Heart left ventricle (tissue), 16 donors: ENCODE results near the gene MED4. TPM values are rescaled to one million over a fixed set of nuclear protein-coding genes. Genes with fewer than 3 reads are reported as not detected.

Experiments used
- ATAC-seq, 4 donors: fragments of 200-7000 bp; cut with Tn5 transposase; one replicate each; pipeline ENCODE4 v1.9.1; 2020 to 2022; ENCODE audit warnings: moderate library complexity in 4 of 4, mild to moderate bottlenecking in 3 of 4, moderate number of reproducible peaks in 1 of 4
- DNase-seq, 5 donors: peaks; one replicate each; pipeline ENCODE4 v3.0.0-alpha.2; 2020
- H3K27ac ChIP-seq, 12 donors: fragments of 200-600 bp; sonication (generic) in 4 of 12; one replicate each; pipeline versions ENCODE4 v1.5.0 to v1.8.0; 2016 to 2022; ENCODE audit warnings: mild to moderate bottlenecking in 2 of 12
- H3K27me3 ChIP-seq, 9 donors: fragments of 200-600 bp; sonication (generic) in 2 of 9; one replicate each; pipeline versions ENCODE4 v1.5.1 to v1.8.0; 2016 to 2022; ENCODE audit warnings: mild to moderate bottlenecking in 3 of 9
- H3K36me3 ChIP-seq, 9 donors: fragments of 200-600 bp; sonication (generic) in 2 of 9; one replicate each; pipeline versions ENCODE4 v1.5.0 to v1.8.0; 2018 to 2022; ENCODE audit warnings: mild to moderate bottlenecking in 2 of 9
- H3K4me1 ChIP-seq, 12 donors: fragments of 200-600 bp; sonication (generic) in 4 of 12; one replicate each; pipeline versions ENCODE4 v1.5.0 to v1.8.0; 2016 to 2022; ENCODE audit warnings: mild to moderate bottlenecking in 3 of 12
- H3K4me3 ChIP-seq, 12 donors: fragments of 200-600 bp; sonication (generic) in 4 of 12; one replicate each; pipeline versions ENCODE4 v1.5.0 to v1.8.0; 2017 to 2022; ENCODE audit warnings: mild to moderate bottlenecking in 9 of 12, moderate library complexity in 4 of 12
- H3K9me3 ChIP-seq, 12 donors: fragments of 200-600 bp; sonication (generic) in 4 of 12; one replicate each; pipeline versions ENCODE4 v1.5.0 to v1.8.0; 2016 to 2022; ENCODE audit warnings: mild to moderate bottlenecking in 1 of 12
- CTCF ChIP-seq, 12 donors: fragments of 200-600 bp; sonication (generic) in 4 of 12; IDR thresholded peaks; one replicate each; pipeline versions ENCODE4 v1.5.0 to v1.8.0; 2018 to 2022; ENCODE audit warnings: antibody characterized with exemption in 12 of 12, mild to moderate bottlenecking in 5 of 12
- POLR2A ChIP-seq, 2 donors: fragments of 450-650 bp; IDR thresholded peaks; one replicate each; pipeline ENCODE4 v1.6.1; 2017; ENCODE audit warnings: antibody characterized with exemption in 2 of 2, mild to moderate bottlenecking in 2 of 2, moderate library complexity in 2 of 2
- WGBS, 4 donors: extraction: QIAGEN DNeasy Blood & Tissue Kit in 2 of 4; methylation state at CpG; one replicate each; pipeline versions ENCODE4 v1.1.5 to v1.1.7; 2013 to 2018; 5-methylcytosine and 5-hydroxymethylcytosine counted together
- intact Hi-C, 10 donors: fragments of 100-400 bp; cut with DNase I; formaldehyde crosslinking; loops; one replicate each; pipeline versions ENCODE4 v1.11.1 to v1.14.2; 2022
- long read RNA-seq, 3 donors: library from polyadenylated mRNA; unstranded; transcript quantifications; one replicate each; pipeline ENCODE4 v2.0.0, GENCODE V29; 2020 to 2021
- polyA plus RNA-seq, 2 donors: library from polyadenylated mRNA; stranded (reverse); fragments of 200-250 nt; gene quantifications; one replicate each; pipeline ENCODE4 v1.2.3, GENCODE V29; 2013
- total RNA-seq, 9 donors: library from RNA; depleted of rRNA in 2 of 9; stranded (reverse); fragments of >200 nt in 2 of 9; fragmentation: NEBNext Ultra II Directional in 3 of 9; extraction: Animal tissue kit (Norgen Biotek cat#: 25700) in 3 of 9; gene quantifications; one replicate each; pipeline versions ENCODE4 v1.1.0 to v1.2.4, GENCODE V29; 2016 to 2023
- donor health status: ischemic (EF 13 %, LVEDD 7.1; RV severe dilation, severe dysfunction).
- donor health status: healthy with polysubstance abuse.
- donor health status: DM: no; HTN: yes; CAD: no.
- donor health status: DM: no; HTN: no; CAD: no.
- donor health status: ischemic (EF 25% LVEDD 6.9; RV normal size, moderate dysfunction).
- donor health status: ischemic (EF 25% LVEDD 5.7; RV mildly dilated, moderate dysfunction).
- donor health status: healthy.
- donor health status: DM: yes; HTN: yes; CAD: no.
- donor health status: ischemic (EF 35%, LVEDD 5.7; RV mildly dilated, moderate dysfunction).
- donor health status: nonischemic (EF 11% LVEDD 7.7; RV severe dilation, severe dysfunction).
- donor health status: DM: yes; HTN: yes; CAD: no.
- donor health status: PGD.
- donor health status: ischemic (EF 29% LVEDD 5.4; RV normal size, mild dysfunction).
- donor health status: nonischemic (EF 23%, LVEDD 6.1; RV moderate dilation, normal function).

Gene MED4
- total RNA-seq (10 to 100 TPM; 24.9 to 50.3 (median 46.0) TPM), polyA plus RNA-seq (10 to 100 TPM; 48.9 to 50.6 TPM)
- long read RNA-seq, donor 1, transcript MED4-202 (7 exons, 931 nt), result minor isoform, 32 of 98 reads
- long read RNA-seq, donor 1, transcript MED4-201 (7 exons, 2,022 nt), result major isoform, 54 of 98 reads
- long read RNA-seq, donor 1, partial matches to known transcripts, result 2 of 98 reads
- long read RNA-seq, donor 1, other reads (novel, unspliced or antisense), result 10 of 98 reads
- long read RNA-seq, donor 2, transcript MED4-201 (7 exons, 2,022 nt), result major isoform, 166 of 253 reads
- long read RNA-seq, donor 2, transcript MED4-202 (7 exons, 931 nt), result minor isoform, 70 of 253 reads
- long read RNA-seq, donor 2, partial matches to known transcripts, result 5 of 253 reads
- long read RNA-seq, donor 2, other reads (novel, unspliced or antisense), result 12 of 253 reads
- long read RNA-seq, donor 3, transcript MED4-201 (7 exons, 2,022 nt), result major isoform, 51 of 73 reads
- long read RNA-seq, donor 3, transcript MED4-202 (7 exons, 931 nt), result minor isoform, 11 of 73 reads
- long read RNA-seq, donor 3, partial matches to known transcripts, result 2 of 73 reads
- long read RNA-seq, donor 3, other reads (novel, unspliced or antisense), result 9 of 73 reads

DNA sequence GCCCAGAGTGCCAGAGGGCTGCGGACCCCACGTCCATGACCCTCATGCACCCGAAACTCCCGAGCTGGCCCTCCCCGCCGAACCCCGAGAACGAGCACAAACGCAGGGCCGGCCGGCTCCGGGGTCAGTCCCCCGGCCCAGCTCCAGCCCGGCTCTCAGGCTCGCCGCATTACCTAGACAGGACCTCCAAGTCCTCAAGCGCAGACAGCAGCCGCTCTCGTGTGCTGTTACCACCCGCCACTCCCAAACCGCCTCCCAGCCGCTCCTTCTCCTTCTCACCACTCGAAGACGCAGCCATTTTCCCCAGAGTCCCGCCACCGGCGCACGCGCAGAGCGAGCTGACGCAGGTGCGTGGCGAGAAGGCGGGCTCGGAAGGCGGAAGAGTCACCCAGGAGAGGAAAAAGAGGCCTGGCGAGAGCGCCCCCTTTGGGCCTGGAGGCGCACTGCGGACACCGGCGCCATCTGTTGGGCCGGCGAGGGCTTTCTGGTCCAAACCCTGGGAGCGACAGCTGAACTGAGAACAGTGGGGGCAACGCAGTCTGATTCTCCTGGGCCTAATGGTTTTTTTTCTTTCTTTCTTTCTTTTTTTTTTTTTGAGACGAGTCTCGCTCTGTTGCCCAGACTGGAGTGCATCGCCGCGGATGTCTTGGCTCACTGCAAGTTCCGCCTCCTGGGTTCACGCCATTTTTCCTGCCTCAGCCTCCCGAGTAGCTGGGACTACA is at the start of gene MED4:
TSS of gene MED4 (minus strand) at position 324 of the 722 bp plus-strand sequence. CDS start at position 298, 26 bp downstream.
- H3K4me1 ChIP-seq, result peaks cover 0 to 47% (median 34%) of the 10 kb centered on the region in 12 donors
- ATAC-seq (peak; percentile 94 to 99 (median 98)), DNase-seq (peak; percentile 95 to 98 (median 96))
- TF ChIP-seq POLR2A (IDR thresholded peaks at IDR 0.05), result peak in 1 of 2 donors; percentile 77
- TF ChIP-seq CTCF (IDR thresholded peaks at IDR 0.05), result peak; percentile 98 to 100 (median 99)
- WGBS, 4 donors, result 7 to 13% (median 10%) methylated on average over 38 to 54 of the region's 54 CpGs
- no peaks in the 10 kb centered on the region for H3K27me3 ChIP-seq
- peak within 1 kb of the TSS; percentile 65 to 99 (median 90) for H3K4me3 ChIP-seq
- peaks cover 0 to under 1% (median 0%) of the 10 kb centered on the region in 9 donors for H3K36me3 ChIP-seq
- peak within 1 kb of the TSS; percentile 78 to 95 (median 88) for H3K27ac ChIP-seq
- intact Hi-C loops, result loop anchor here in 8 of 10 donors (1.0 to 10.0 kb wide), 9 partner anchors 31 to 490 kb away; partner anchors contain the start of genes ITM2B (in 7 of the 8), RB1 (in 2 of the 8) and NUDT15 (in 1 of the 8)
- H3K9me3 ChIP-seq, result no peaks in the 10 kb centered on the region

DNA sequence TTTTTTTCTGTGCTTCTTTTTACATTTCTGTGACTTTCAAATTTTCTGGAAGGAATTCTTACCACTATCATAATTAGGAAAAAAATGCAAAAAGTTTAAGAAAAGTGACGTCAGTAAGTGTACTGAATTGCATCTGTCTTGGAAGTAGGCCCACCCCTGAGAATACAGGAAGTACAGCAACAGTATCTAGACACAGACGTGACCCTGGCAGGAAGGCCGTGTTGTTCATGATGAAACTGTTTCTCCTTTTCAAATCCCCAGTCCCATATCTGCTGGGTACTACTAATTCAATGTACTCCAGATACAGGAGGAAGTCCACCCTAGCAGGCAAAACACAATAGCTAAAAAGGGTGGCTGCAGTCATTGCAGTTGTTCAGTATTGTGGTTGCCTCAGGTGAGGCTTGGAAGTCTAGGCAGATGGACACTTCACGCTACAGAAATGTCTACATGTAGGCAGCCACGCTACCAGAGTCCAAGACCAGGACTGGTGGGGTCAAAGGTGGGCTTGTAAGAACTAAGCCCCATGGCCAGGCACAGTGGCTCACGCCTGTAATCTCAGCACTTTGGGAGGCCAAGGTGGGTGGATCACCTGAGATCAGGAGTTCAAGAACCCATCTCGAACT is 49.6 kb upstream of the MED4 start:
- H3K36me3 ChIP-seq, result no peaks in the 10 kb centered on the region
- ATAC-seq (peak; percentile 85 to 97 (median 93)), DNase-seq (peak in 4 of 5 donors; percentile 57 to 74 (median 59))
- H3K4me1 ChIP-seq, result peaks cover 0 to 34% (median 9%) of the 10 kb centered on the region in 12 donors
- peak overlapping the region; percentile 13 to 93 (median 66) for H3K27ac ChIP-seq
- no peaks in the 10 kb centered on the region for H3K27me3 ChIP-seq
- intact Hi-C loops, result no loop called here
- TF ChIP-seq CTCF (IDR thresholded peaks at IDR 0.05) (no peak), POLR2A (IDR thresholded peaks at IDR 0.05) (no peak)
- no peaks in the 10 kb centered on the region for H3K9me3 ChIP-seq
- no peak overlapping the region for H3K4me3 ChIP-seq
- 66 to 74% (median 67%) methylated on average over 7 of the region's 7 CpGs for WGBS, 4 donors

DNA sequence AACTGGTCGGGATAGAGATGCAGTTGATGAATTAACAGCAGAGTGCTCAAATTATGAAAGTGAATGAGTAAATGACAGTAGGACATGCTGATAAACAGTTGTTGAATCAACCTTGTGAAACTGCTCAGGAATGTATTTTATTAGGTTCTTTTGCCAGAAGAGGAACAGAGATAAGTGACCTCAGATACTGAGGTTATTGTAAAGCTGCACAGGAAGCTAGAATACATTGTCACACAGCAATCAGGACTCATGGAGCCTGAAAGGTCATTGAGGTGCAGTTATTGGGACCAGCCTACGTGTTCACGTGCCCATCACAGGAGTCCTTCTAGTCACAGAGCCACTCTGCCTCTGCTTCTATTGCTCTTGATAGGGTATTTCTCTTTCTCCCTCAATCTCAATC is 47.5 kb upstream of the MED4 start:
- Histone ChIP-seq H3K36me3 (no peaks in the 10 kb centered on the region), H3K9me3 (no peaks in the 10 kb centered on the region), H3K4me3 (no peak overlapping the region), H3K4me1 (peaks cover 0 to 34% (median 9%) of the 10 kb centered on the region in 12 donors), H3K27me3 (no peaks in the 10 kb centered on the region), H3K27ac (peak overlapping the region in 1 of 12 donors; percentile 40)
- TF ChIP-seq CTCF (IDR thresholded peaks at IDR 0.05) (no peak), POLR2A (IDR thresholded peaks at IDR 0.05) (no peak)
- ATAC-seq, result peak in 1 of 4 donors; percentile 27
- intact Hi-C loops, result no loop called here
- 69 to 85% (median 80%) methylated on average over 3 of the region's 3 CpGs for WGBS, 4 donors
- no peak for DNase-seq
